ENCODE results near the gene ANKRD50.

DNA sequence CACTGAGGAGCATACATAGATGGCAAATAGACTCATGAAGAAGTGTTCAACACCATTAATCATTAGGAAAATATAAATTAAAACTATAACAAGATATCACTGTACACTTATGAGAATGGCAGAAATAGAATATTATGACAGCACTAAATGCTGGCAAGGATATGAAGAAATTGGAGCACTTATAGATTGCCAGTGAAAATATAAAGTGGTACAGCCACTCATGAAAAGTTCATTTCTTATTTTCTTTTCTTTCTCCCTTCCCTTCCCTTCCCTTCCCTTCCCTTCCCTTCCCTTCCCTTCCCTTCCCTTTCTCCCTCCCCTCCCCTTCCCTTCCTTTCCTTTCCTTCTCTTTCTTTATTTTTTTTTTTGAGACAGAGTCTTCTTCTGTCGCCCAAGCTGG lies 53.7 kb downstream of the ANKRD50 start:
- TF ChIP-seq POLR2AphosphoS5 (IDR thresholded peaks at IDR 0.05) = no peak
- TF ChIP-seq, protein P1, sequence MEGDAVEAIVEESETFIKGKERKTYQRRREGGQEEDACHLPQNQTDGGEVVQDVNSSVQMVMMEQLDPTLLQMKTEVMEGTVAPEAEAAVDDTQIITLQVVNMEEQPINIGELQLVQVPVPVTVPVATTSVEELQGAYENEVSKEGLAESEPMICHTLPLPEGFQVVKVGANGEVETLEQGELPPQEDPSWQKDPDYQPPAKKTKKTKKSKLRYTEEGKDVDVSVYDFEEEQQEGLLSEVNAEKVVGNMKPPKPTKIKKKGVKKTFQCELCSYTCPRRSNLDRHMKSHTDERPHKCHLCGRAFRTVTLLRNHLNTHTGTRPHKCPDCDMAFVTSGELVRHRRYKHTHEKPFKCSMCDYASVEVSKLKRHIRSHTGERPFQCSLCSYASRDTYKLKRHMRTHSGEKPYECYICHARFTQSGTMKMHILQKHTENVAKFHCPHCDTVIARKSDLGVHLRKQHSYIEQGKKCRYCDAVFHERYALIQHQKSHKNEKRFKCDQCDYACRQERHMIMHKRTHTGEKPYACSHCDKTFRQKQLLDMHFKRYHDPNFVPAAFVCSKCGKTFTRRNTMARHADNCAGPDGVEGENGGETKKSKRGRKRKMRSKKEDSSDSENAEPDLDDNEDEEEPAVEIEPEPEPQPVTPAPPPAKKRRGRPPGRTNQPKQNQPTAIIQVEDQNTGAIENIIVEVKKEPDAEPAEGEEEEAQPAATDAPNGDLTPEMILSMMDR (IDR thresholded peaks at IDR 0.05) = no peak
